Activated CD4-positive, alpha-beta T cell treated with anti-CD3 and anti-CD28 coated beads for 1 hour (primary cell): ENCODE results near the gene POM121C.
"Not testable (repeated sequence)": the region's sequence is repeated elsewhere in the genome, so short reads cannot be mapped to it uniquely, and the experiment has no call there.

ENCODE experiments used
- DNase-seq: peaks from one replicate; pipeline ENCODE4 v3.0.0-alpha.2; 2020

The POM121C gene

DNA sequence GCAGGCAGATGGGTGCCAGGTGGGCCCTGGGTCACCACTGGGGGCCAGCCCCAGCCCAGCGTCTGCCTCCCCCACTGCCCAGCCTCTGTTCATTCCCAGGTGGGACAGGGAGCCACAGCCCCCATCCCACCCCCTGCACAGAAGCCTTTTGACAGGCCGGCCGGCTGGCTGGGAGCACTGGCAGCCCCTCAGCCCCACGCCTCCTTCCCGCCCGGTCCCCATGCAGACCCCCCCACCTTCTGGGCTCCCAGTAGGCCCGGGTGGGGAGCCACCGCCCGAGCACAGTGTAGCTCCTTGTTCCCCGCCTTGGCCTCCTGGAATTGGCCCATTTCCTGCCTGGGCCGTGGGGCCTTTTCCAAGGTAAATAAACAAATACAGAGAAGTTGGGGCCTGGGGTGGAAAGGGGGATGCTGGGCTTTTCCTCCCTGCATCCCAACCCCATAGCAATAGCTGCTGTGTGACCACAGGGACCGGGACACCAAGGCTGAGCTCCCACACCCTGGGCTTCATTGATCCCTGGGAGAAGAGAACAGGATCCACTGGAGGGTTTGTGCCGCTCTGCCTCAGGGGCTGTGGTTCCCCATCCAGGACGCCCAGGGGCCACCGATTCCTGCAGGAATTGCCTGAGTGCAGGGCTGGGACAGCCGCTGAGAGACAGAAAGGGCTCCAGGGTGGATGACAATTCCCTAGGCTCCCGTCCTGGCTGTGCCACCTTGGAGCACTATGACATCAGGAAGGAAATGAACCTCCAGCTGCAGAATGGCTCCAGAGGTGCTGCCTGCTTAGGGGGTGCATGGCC is 111.4 kb downstream of the POM121C start:
- not testable (repeated sequence) for DNase-seq

DNA sequence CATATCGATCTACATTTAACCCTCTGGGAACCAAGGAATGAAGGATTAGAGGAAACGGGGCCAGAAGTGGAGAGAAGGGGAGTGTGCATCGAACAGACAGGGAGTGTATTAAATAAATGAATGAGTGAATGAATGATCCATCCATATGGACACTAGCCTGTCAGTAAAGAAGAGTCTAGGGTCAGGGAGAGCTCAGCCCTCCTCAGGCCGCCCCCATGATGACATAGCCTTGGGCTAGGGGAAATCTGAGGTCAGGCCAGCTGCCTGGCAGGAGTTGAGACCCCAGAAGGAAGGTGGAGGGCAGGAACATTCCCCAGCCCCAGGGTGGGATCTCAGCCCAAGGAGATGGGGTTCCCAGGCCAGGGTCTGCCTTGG is 112.0 kb downstream of the POM121C start:
- not testable (repeated sequence) for DNase-seq

DNA sequence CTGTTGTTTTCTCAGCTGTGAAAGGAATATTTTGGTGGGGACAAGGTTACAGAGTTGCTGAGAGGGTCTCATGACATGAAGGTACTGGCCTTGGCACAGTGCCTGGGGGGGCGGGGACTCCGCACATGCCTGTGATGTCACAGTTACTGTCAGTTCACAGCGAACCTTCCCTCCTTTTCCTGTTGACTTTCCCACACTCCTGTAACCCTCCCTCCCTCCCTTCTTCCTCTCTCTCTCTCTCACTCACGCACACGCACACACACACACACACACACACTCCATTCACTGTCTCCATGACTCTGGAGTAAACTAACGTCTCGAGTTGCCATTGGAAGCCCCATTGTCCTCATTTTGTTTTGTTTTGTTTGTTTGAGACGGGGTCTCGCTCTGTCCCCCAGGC is 118.8 kb downstream of the POM121C start:
- not testable (repeated sequence) for DNase-seq
